ENCODE measurements around the gene ABO.
"Not testable (repeated sequence)": the region's sequence is repeated elsewhere in the genome, so short reads cannot be mapped to it uniquely, and the experiment has no call there.

The ABO gene

GRCh38 chr9:133238851-133239532 is 36.0 kb downstream of the ABO start:
- H3K4me3 ChIP-seq (ENCODE audit: low read depth, low read length) = no peak overlapping the region
- TF ChIP-seq CTCF (IDR thresholded peaks at IDR 0.05; ENCODE audit: borderline replicate concordance, insufficient read depth, low read depth, low read length) = peak; percentile 74

GRCh38 chr9:133238272-133238850 is 36.6 kb downstream of the ABO start:
- no peak for TF ChIP-seq CTCF (IDR thresholded peaks at IDR 0.05; ENCODE audit: borderline replicate concordance, insufficient read depth, low read depth, low read length)
- H3K4me3 ChIP-seq (ENCODE audit: low read depth, low read length) = no peak overlapping the region

GRCh38 chr9:133237035-133237731 is 37.8 kb downstream of the ABO start:
- H3K4me3 ChIP-seq (ENCODE audit: low read depth, low read length) = no peak overlapping the region
- no peak for TF ChIP-seq CTCF (IDR thresholded peaks at IDR 0.05; ENCODE audit: borderline replicate concordance, insufficient read depth, low read depth, low read length)

GRCh38 chr9:133236291-133237034 is 38.5 kb downstream of the ABO start:
- not testable (repeated sequence) for H3K4me3 ChIP-seq (ENCODE audit: low read depth, low read length)

GRCh38 chr9:133235549-133236222 is 39.3 kb downstream of the ABO start:
- H3K4me3 ChIP-seq (ENCODE audit: low read depth, low read length) = no peak overlapping the region
- no peak for TF ChIP-seq CTCF (IDR thresholded peaks at IDR 0.05; ENCODE audit: borderline replicate concordance, insufficient read depth, low read depth, low read length)

- no peak overlapping the region for H3K4me3 ChIP-seq (ENCODE audit: low read depth, low read length)
- no peak for TF ChIP-seq CTCF (IDR thresholded peaks at IDR 0.05; ENCODE audit: borderline replicate concordance, insufficient read depth, low read depth, low read length)
Measured at GRCh38 chr9:133234577-133235322, 40.3 kb downstream of the ABO start.
